ENCODE measurements around the gene AGBL1.

The AGBL1 gene

DNA sequence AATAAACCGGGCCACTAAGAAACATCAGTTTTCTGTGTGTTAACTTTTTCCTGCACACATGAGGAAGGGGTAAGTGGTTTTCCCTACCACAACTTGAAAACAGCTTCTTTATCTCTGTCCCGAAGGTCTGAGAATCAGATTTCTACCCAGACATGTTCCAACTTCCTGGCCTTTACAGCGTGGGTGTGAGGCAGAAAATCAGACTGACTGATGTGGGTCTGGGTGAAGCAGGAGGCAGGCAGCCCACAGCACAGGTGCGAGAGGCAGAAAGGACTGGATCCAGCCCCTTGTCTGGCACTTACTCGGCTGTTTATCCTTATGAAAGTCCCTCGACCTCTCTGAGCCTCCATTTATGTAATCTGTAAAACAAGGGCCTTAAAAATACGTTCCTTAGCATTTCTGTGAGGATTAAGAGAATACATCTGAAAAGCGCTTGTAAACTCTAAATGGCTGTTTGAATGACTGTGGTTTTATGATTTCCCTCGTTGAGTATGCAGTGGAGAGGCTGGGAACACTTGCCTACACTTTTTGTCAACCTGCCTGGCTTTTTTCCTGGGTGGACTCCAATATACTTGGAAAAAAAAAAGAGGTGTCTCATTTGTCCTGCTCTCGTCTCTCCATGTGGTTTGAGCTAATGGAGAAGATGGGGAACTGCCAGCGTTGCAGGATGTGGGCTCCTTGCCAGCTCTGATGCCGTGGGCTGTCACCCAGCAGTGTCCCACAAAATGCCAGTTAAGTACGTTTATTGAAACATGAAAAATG lies 3.1 kb downstream of the AGBL1 start:
- TF ChIP-seq CTCF (IDR thresholded peaks at IDR 0.05; ENCODE audit: low read depth, low read length), result no peak
- H3K4me3 ChIP-seq (ENCODE audit: low read depth, low read length), result no peak overlapping the region

DNA sequence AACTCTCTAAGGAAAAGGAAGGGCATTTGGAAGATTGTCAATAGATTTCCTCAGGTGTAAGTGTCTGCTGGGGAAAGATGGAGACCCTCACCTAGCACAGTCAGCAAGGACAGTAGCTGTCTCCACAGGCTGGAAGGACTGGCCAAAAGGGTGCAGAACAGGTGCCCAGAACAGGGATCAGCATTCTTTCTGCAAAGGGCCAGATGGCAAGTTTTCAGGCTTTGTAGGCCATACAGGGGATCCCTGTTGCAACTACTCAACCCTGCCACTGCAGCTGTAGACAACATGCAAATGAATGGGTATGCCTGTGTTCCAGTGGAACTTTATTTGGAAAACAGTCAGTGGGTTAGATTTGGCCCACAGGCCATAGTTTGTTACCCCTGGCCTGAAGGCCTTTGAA lies 8.1 kb downstream of the AGBL1 start:
- no peak overlapping the region for H3K4me3 ChIP-seq (ENCODE audit: low read depth, low read length)
- TF ChIP-seq CTCF (IDR thresholded peaks at IDR 0.05; ENCODE audit: low read depth, low read length), result no peak

- no peak overlapping the region for H3K4me3 ChIP-seq (ENCODE audit: low read depth, low read length)
- TF ChIP-seq CTCF (IDR thresholded peaks at IDR 0.05; ENCODE audit: low read depth, low read length), result no peak
Observed at GRCh38 chr15:86089422-86089821, 9.8 kb downstream of the AGBL1 start.

- H3K4me3 ChIP-seq (ENCODE audit: low read depth, low read length), result no peak overlapping the region
- no peak for TF ChIP-seq CTCF (IDR thresholded peaks at IDR 0.05; ENCODE audit: low read depth, low read length)
Observed at GRCh38 chr15:86101818-86102217, 22.1 kb downstream of the AGBL1 start.

DNA sequence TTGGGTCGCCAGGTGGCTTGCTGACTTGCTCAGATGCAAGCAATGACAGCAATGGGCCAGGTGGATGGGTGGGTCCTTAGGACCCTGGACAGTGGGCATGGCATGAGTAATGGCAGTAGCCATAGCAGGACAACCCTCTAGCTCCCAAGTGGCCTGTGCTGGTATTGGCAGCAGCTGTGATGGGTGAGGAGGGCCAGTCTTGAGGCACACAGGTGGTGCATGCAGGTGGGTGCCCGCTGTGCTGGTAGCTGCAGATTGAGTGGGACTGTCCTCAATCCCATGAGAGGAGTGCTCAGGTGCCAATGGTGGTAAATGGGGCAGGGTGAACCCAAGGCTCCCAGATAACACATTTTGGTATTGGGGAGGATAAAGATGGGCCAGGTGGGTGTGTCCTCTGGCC lies 24.2 kb downstream of the AGBL1 start:
- H3K4me3 ChIP-seq (ENCODE audit: low read depth, low read length), result no peak overlapping the region
- TF ChIP-seq CTCF (IDR thresholded peaks at IDR 0.05; ENCODE audit: low read depth, low read length), result no peak

GRCh38 chr15:86106306-86106705 lies 26.6 kb downstream of the AGBL1 start:
- H3K4me3 ChIP-seq (ENCODE audit: low read depth, low read length), result no peak overlapping the region
- no peak for TF ChIP-seq CTCF (IDR thresholded peaks at IDR 0.05; ENCODE audit: low read depth, low read length)

GRCh38 chr15:86115145-86115801 lies 35.6 kb downstream of the AGBL1 start:
- no peak for TF ChIP-seq CTCF (IDR thresholded peaks at IDR 0.05; ENCODE audit: low read depth, low read length)
- no peak overlapping the region for H3K4me3 ChIP-seq (ENCODE audit: low read depth, low read length)

Data from WI38 (cell line).